ENCODE measurements around the gene DPH7.

DNA sequence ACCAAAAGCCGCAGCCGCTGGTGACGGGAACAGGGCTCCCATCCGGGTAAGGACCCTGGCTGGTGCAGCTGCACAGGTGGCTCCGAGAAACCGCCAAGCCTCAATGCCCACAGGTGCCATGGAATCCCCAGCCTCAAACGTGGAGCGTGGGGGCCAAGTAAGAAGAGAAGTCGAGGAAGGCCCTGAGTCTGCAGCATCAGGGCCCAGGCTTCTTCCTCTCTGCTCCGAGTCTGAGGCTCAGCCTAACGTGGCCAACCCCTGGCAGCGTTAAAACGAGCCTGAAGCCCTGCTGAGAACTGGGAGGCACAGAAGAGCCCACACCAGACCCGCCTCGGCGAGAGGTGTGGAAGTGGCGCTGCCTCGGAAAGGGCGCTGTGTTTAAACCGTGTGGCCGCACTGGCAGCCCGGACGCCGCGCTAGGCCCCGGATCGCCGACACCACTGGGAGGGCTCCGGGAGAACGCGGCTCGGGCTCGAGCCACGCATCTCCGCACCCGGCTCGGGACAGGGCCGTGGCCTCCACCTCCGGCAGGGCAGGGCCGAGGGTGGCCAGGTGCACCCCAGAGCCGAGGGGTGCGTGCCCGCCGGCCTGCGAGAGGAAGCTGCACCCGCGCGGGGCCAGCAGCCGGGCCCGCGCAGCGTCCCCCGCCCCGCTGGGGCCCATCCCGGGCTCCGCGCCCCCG, 10.9 kb upstream of the DPH7 start:
- TF ChIP-seq, protein P1, sequence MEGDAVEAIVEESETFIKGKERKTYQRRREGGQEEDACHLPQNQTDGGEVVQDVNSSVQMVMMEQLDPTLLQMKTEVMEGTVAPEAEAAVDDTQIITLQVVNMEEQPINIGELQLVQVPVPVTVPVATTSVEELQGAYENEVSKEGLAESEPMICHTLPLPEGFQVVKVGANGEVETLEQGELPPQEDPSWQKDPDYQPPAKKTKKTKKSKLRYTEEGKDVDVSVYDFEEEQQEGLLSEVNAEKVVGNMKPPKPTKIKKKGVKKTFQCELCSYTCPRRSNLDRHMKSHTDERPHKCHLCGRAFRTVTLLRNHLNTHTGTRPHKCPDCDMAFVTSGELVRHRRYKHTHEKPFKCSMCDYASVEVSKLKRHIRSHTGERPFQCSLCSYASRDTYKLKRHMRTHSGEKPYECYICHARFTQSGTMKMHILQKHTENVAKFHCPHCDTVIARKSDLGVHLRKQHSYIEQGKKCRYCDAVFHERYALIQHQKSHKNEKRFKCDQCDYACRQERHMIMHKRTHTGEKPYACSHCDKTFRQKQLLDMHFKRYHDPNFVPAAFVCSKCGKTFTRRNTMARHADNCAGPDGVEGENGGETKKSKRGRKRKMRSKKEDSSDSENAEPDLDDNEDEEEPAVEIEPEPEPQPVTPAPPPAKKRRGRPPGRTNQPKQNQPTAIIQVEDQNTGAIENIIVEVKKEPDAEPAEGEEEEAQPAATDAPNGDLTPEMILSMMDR (IDR thresholded peaks at IDR 0.05; ENCODE audit: borderline replicate concordance, extremely low read depth, low read length, poor library complexity, severe bottlenecking) = no peak
- TF ChIP-seq EZH2 (IDR thresholded peaks at IDR 0.05; ENCODE audit: borderline replicate concordance, low read depth, low read length, severe bottlenecking) = no peak

Measured in DND-41 (cell line).